ENCODE measurements around the gene DOLPP1. TPM values are rescaled to one million over a fixed set of nuclear protein-coding genes. Genes with fewer than 3 reads are reported as not detected.

The DOLPP1 gene
- total RNA-seq, 6 experiments from 2014 or later, result 13.9 to 20.8 (median 15.6) TPM

- Mint-ChIP-seq H3K9me3 (no peaks in the 10 kb centered on the region), H3K27me3 (ENCODE audit: insufficient read depth) (peaks cover 1% of the 10 kb centered on the region; the same call in 1 of the 2 replicates), H3K36me3 (ENCODE audit: low read depth) (peaks cover 6% of the 10 kb centered on the region; the same call in 1 of the 2 replicates), H3K27ac (no peak overlapping the region), H3K4me1 (ENCODE audit: low read depth) (peaks cover 13% of the 10 kb centered on the region), H3K4me3 (no peak overlapping the region)
- DNase-seq, result no peak
- no peak for TF ChIP-seq CTCF (IDR thresholded peaks at IDR 0.05)
Observed at GRCh38 chr9:129059796-129060785, 20.8 kb upstream of the DOLPP1 start.

GRCh38 chr9:129060991-129061390 is 19.9 kb upstream of the DOLPP1 start:
- H3K27ac Mint-ChIP-seq, result no peak overlapping the region
- H3K9me3 Mint-ChIP-seq, result no peaks in the 10 kb centered on the region
- no peak for TF ChIP-seq CTCF (IDR thresholded peaks at IDR 0.05)
- no peak overlapping the region for H3K4me3 Mint-ChIP-seq
- H3K36me3 Mint-ChIP-seq (ENCODE audit: low read depth), result peaks cover 13% of the 10 kb centered on the region
- DNase-seq, result no peak
- H3K4me1 Mint-ChIP-seq (ENCODE audit: low read depth), result peaks cover 13% of the 10 kb centered on the region
- H3K27me3 Mint-ChIP-seq (ENCODE audit: insufficient read depth), result peaks cover 1% of the 10 kb centered on the region; the same call in 1 of the 2 replicates

GRCh38 chr9:129063061-129063460 is 17.9 kb upstream of the DOLPP1 start:
- no peak for TF ChIP-seq CTCF (IDR thresholded peaks at IDR 0.05)

GRCh38 chr9:129064499-129064908 is 16.4 kb upstream of the DOLPP1 start:
- Mint-ChIP-seq H3K36me3 (ENCODE audit: low read depth) (peaks cover 13% of the 10 kb centered on the region), H3K4me1 (ENCODE audit: low read depth) (peaks cover 3% of the 10 kb centered on the region), H3K27ac (no peak overlapping the region), H3K4me3 (no peak overlapping the region), H3K9me3 (no peaks in the 10 kb centered on the region), H3K27me3 (ENCODE audit: insufficient read depth) (peaks cover 1% of the 10 kb centered on the region; the same call in 1 of the 2 replicates)
- no peak for TF ChIP-seq CTCF (IDR thresholded peaks at IDR 0.05)
- DNase-seq, result no peak

More at GRCh38 chr9:129063061-129063460, 17.9 kb upstream of the DOLPP1 start:
- no peaks in the 10 kb centered on the region for H3K9me3 Mint-ChIP-seq
- peaks cover 13% of the 10 kb centered on the region for H3K36me3 Mint-ChIP-seq (ENCODE audit: low read depth)
- H3K4me1 Mint-ChIP-seq (ENCODE audit: low read depth), result peaks cover 13% of the 10 kb centered on the region
- DNase-seq, result no peak
- H3K27me3 Mint-ChIP-seq (ENCODE audit: insufficient read depth), result peaks cover 1% of the 10 kb centered on the region; the same call in 1 of the 2 replicates
- H3K27ac Mint-ChIP-seq, result no peak overlapping the region
- H3K4me3 Mint-ChIP-seq, result no peak overlapping the region

- Mint-ChIP-seq H3K9me3 (no peaks in the 10 kb centered on the region), H3K4me3 (no peak overlapping the region), H3K4me1 (ENCODE audit: low read depth) (no peaks in the 10 kb centered on the region), H3K27me3 (ENCODE audit: insufficient read depth) (peaks cover 1% of the 10 kb centered on the region; the same call in 1 of the 2 replicates), H3K36me3 (ENCODE audit: low read depth) (peaks cover 13% of the 10 kb centered on the region), H3K27ac (no peak overlapping the region)
- no peak for DNase-seq
- TF ChIP-seq CTCF (IDR thresholded peaks at IDR 0.05), result no peak
Observed at GRCh38 chr9:129068110-129068509, 12.8 kb upstream of the DOLPP1 start.

All from HFFc6 (cell line).